Hypothalamus (tissue), 51 donors: ENCODE measurements around the gene GRAP.

ENCODE experiments used
- DNase-seq, 51 donors: peaks; one replicate each; lab custom pipeline; 2025; lab: John Stamatoyannopoulos, UW

GRAP gene

GRCh38 chr17:19004421-19005136 lies 42.2 kb downstream of the GRAP start, which contains the start of gene FAM83G:
TSS of gene FAM83G (minus strand) at chr17:19004764. CDS start at chr17:19004041, 723 bp downstream.
- peak in 10 of 51 donors; percentile 2 to 43 (median 14) for DNase-seq

- peak in 1 of 51 donors; percentile 11 for DNase-seq
Observed at GRCh38 chr17:19003543-19004420, 43.0 kb downstream of the GRAP start.

- DNase-seq: no peak
Observed at GRCh38 chr17:19002805-19003542, 43.8 kb downstream of the GRAP start.

GRCh38 chr17:19001907-19002590 lies 44.7 kb downstream of the GRAP start:
- no peak for DNase-seq

GRCh38 chr17:19000531-19001325 lies 46.0 kb downstream of the GRAP start:
- no peak for DNase-seq

- no peak for DNase-seq
Observed at GRCh38 chr17:18999911-19000310, 46.8 kb downstream of the GRAP start.

GRCh38 chr17:18999394-18999793 lies 47.4 kb downstream of the GRAP start:
- DNase-seq: no peak

GRCh38 chr17:18997650-18998196 lies 49.0 kb downstream of the GRAP start:
- DNase-seq: no peak

GRCh38 chr17:18996458-18996857 lies 50.3 kb downstream of the GRAP start:
- DNase-seq: no peak

- no peak for DNase-seq
Observed at GRCh38 chr17:18995220-18995619, 51.5 kb downstream of the GRAP start.

GRCh38 chr17:18994631-18995030 lies 52.1 kb downstream of the GRAP start:
- no peak for DNase-seq

GRCh38 chr17:18993905-18994526 lies 52.7 kb downstream of the GRAP start:
- no peak for DNase-seq

- DNase-seq: no peak
Observed at GRCh38 chr17:18992454-18993130, 54.2 kb downstream of the GRAP start.

GRCh38 chr17:18991531-18992315 lies 55.0 kb downstream of the GRAP start:
- DNase-seq: no peak

GRCh38 chr17:18990331-18990730 lies 56.4 kb downstream of the GRAP start:
- no peak for DNase-seq

- no peak for DNase-seq
Observed at GRCh38 chr17:18988546-18989173, 58.1 kb downstream of the GRAP start.
